ENCODE results near the gene ATF7. TPM values are rescaled to one million over a fixed set of nuclear protein-coding genes. Genes with fewer than 3 reads are reported as not detected.

ATF7 gene
- total and polyA plus RNA-seq, 8 donors: 11.6 to 31.5 (median 17.7) TPM

DNA sequence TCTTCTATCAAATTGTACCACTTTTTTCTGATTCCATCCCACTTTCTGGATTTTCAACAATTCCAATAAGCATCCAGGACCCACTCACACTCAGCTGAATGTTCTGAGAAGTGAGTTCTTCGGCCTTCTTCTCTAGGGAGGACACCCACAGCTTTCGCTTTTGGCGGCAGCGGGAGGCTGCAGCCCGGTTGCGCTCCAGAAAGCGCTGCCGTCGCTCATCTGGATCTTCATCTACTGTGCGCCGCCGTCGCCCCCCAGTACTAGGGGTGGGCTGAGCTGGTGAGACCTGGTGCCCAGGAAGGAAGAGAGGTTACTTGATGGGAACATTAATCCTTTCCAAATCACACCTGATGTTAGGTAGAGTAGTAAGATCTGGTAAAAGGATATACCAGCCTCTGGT lies 101.7 kb downstream of the ATF7 start:
- ATAC-seq: no peak
- TF ChIP-seq, protein P1, sequence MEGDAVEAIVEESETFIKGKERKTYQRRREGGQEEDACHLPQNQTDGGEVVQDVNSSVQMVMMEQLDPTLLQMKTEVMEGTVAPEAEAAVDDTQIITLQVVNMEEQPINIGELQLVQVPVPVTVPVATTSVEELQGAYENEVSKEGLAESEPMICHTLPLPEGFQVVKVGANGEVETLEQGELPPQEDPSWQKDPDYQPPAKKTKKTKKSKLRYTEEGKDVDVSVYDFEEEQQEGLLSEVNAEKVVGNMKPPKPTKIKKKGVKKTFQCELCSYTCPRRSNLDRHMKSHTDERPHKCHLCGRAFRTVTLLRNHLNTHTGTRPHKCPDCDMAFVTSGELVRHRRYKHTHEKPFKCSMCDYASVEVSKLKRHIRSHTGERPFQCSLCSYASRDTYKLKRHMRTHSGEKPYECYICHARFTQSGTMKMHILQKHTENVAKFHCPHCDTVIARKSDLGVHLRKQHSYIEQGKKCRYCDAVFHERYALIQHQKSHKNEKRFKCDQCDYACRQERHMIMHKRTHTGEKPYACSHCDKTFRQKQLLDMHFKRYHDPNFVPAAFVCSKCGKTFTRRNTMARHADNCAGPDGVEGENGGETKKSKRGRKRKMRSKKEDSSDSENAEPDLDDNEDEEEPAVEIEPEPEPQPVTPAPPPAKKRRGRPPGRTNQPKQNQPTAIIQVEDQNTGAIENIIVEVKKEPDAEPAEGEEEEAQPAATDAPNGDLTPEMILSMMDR (IDR thresholded peaks at IDR 0.05): no peak
- intact Hi-C loops (cut with DNase I): no loop called here
- no peaks in the 10 kb centered on the region for H3K9me3 ChIP-seq
- H3K4me1 ChIP-seq: no peaks in the 10 kb centered on the region
- no peak overlapping the region for H3K27ac ChIP-seq
- peaks cover 3 to 57% (median 18%) of the 10 kb centered on the region in 3 donors for H3K36me3 ChIP-seq
- no peak for DNase-seq
- no peak overlapping the region for H3K4me3 ChIP-seq
- FAIRE-seq: no peak
- H3K27me3 ChIP-seq: no peaks in the 10 kb centered on the region
- whole genome bisulfite sequencing, 2 donors: 95 to 97% methylated on average over 13 of the region's 13 CpGs

DNA sequence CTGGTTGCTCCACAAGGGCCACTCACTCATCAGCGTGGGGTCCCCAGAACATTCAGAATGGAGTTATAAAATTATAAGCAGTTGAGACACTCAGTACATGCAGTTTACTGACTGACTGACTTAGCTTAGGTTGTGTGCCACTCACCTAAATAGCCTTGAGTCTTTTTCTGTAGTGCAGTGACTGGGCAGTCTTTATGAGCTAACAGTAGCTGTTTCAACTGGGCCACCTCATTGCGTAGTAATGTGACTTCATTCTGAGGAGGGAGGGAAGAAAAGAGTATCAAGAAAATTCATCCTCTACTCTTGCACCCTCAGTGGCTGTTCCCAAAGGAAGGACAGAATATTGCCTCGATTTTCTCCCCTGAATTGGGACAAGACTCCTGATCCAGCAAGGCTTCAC lies 103.1 kb downstream of the ATF7 start:
- no peak for FAIRE-seq
- Histone ChIP-seq H3K36me3 (peaks cover 3 to 52% (median 18%) of the 10 kb centered on the region in 3 donors), H3K9me3 (no peaks in the 10 kb centered on the region), H3K27ac (no peak overlapping the region), H3K4me3 (no peak overlapping the region), H3K27me3 (no peaks in the 10 kb centered on the region), H3K4me1 (no peaks in the 10 kb centered on the region)
- no peak for DNase-seq
- no peak for ATAC-seq
- TF ChIP-seq, protein P1 (IDR thresholded peaks at IDR 0.05): no peak
- intact Hi-C loops (cut with DNase I): no loop called here
- WGBS, 2 donors: 89 to 94% methylated on average over 3 of the region's 3 CpGs

DNA sequence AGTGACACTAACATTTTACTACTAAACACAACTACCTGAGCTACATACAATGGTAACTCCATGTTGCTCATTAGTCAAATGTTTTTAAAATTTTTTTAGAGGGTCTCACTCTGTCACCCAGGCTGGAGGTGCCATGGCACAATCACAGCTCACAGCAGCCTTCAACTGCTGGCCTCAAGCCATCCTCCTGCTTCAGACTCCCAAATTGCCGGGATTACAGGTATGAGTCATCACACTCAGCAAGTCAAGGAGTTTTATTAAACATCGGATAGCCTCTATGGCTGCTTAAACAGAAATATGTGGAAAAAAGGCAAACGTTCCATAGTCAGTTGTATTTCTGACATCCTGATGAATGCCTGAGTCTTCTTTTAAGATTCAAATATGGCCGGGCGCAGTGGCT lies 107.8 kb downstream of the ATF7 start:
- no peak overlapping the region for H3K27ac ChIP-seq
- intact Hi-C loops (cut with DNase I): no loop called here
- H3K36me3 ChIP-seq: peaks cover 7 to 73% (median 22%) of the 10 kb centered on the region in 3 donors
- WGBS, 2 donors: 78 to 80% methylated on average over 5 of the region's 5 CpGs
- DNase-seq (no peak), FAIRE-seq (no peak), ATAC-seq (no peak)
- no peak overlapping the region for H3K4me3 ChIP-seq
- no peaks in the 10 kb centered on the region for H3K9me3 ChIP-seq
- TF ChIP-seq, protein P1 (IDR thresholded peaks at IDR 0.05): no peak
- no peaks in the 10 kb centered on the region for H3K27me3 ChIP-seq
- H3K4me1 ChIP-seq: no peaks in the 10 kb centered on the region

DNA sequence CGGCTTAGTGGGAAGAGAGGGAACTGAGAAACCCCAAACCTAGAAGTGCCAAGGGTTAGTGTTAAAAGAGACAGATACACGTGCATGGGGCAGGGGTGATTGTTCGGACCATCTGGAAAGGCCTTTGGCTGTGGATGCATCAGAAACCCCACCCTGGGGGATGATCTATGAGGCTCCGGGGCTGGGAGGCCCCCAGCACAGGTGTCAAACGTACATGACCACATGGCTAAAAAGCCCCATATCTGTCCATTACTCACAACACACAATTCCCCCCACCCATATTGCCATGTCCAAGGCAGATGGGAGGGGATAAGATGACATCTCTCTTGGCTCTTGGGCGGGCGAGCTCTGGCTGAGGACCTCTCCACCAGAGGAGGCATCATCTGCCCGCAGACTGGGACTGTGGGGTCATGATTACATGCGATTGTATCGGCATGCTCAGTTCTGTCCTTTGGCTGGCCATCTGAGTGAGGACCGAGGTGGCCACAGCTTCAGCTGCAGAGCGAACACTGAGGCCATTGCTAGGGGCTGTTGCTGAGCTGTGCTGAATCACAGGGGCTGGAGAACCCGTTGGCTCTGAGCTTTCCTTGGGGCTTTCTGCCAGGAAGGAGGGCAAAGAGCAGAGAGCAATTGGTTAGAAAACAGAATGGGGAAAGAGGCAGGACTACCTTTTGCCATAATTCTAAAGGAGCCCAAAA lies 109.3 kb downstream of the ATF7 start:
- Histone ChIP-seq H3K9me3 (no peaks in the 10 kb centered on the region), H3K4me3 (no peak overlapping the region), H3K27me3 (no peaks in the 10 kb centered on the region), H3K36me3 (peaks cover 8 to 59% (median 22%) of the 10 kb centered on the region in 3 donors), H3K27ac (no peak overlapping the region), H3K4me1 (no peaks in the 10 kb centered on the region)
- FAIRE-seq (no peak), DNase-seq (no peak), ATAC-seq (no peak)
- intact Hi-C loops (cut with DNase I): no loop called here
- 86 to 87% methylated on average over 13 of the region's 13 CpGs for WGBS, 2 donors
- TF ChIP-seq, protein P1 (IDR thresholded peaks at IDR 0.05): no peak

DNA sequence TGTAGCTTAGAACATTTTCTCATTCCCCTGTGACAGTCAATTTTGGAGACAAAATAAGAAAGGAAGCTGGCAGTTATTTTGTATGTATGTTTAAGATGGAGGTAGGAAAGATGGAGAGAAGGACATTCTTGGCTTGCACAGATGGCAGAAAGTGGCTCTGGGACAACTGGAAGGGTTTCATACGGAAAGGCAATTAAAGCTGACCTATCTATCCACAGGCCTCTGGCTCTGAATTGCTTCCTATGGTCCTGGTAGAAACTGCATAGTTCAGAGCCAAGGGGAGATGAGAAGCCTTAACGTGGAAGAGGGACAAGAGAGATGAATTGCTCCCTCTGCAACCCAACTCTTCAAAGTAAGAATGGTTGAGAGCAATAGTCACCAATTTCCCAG lies 110.9 kb downstream of the ATF7 start:
- Histone ChIP-seq H3K27ac (no peak overlapping the region), H3K4me1 (no peaks in the 10 kb centered on the region), H3K27me3 (no peaks in the 10 kb centered on the region), H3K9me3 (no peaks in the 10 kb centered on the region), H3K4me3 (no peak overlapping the region), H3K36me3 (peaks cover 8 to 50% (median 20%) of the 10 kb centered on the region in 3 donors)
- ATAC-seq (no peak), DNase-seq (no peak), FAIRE-seq (no peak)
- intact Hi-C loops (cut with DNase I): no loop called here
- WGBS, 2 donors: 76 to 87% methylated on average over 2 of the region's 2 CpGs
- TF ChIP-seq, protein P1 (IDR thresholded peaks at IDR 0.05): no peak

Measured in pancreas (tissue), 10 donors.